AG10803 (cell line): ENCODE data around the gene KCNQ1.

Experiments used
- DNase-seq: peaks from one replicate; pipeline ENCODE4 v3.0.0; 2010; ENCODE audit warnings: low read depth
- H3K4me3 ChIP-seq: 2 replicates; pipeline ENCODE4 v1.5.1; 2011; ENCODE audit warnings: mild to moderate bottlenecking, low read length, control low read depth
- CTCF ChIP-seq: conservative IDR thresholded peaks from 2 replicates; pipeline ENCODE4 v1.5.1; 2011; ENCODE audit warnings: mild to moderate bottlenecking, low read length, control low read depth, inconsistent platforms

The KCNQ1 gene

GRCh38 chr11:2863276-2863618 is 418.4 kb downstream of the KCNQ1 start:
- no peak for DNase-seq
- no peak overlapping the region for H3K4me3 ChIP-seq
- no peak for TF ChIP-seq CTCF

GRCh38 chr11:2864901-2865300 is 420.1 kb downstream of the KCNQ1 start:
- DNase-seq = no peak

GRCh38 chr11:2865922-2866577 is 421.2 kb downstream of the KCNQ1 start:
- H3K4me3 ChIP-seq = no peak overlapping the region
- DNase-seq = no peak
- no peak for TF ChIP-seq CTCF

More at GRCh38 chr11:2864901-2865300, 420.1 kb downstream of the KCNQ1 start:
- no peak overlapping the region for H3K4me3 ChIP-seq
- TF ChIP-seq CTCF = no peak

GRCh38 chr11:2867142-2867541 is 422.3 kb downstream of the KCNQ1 start:
- no peak for TF ChIP-seq CTCF
- DNase-seq = no peak
- no peak overlapping the region for H3K4me3 ChIP-seq

DNA sequence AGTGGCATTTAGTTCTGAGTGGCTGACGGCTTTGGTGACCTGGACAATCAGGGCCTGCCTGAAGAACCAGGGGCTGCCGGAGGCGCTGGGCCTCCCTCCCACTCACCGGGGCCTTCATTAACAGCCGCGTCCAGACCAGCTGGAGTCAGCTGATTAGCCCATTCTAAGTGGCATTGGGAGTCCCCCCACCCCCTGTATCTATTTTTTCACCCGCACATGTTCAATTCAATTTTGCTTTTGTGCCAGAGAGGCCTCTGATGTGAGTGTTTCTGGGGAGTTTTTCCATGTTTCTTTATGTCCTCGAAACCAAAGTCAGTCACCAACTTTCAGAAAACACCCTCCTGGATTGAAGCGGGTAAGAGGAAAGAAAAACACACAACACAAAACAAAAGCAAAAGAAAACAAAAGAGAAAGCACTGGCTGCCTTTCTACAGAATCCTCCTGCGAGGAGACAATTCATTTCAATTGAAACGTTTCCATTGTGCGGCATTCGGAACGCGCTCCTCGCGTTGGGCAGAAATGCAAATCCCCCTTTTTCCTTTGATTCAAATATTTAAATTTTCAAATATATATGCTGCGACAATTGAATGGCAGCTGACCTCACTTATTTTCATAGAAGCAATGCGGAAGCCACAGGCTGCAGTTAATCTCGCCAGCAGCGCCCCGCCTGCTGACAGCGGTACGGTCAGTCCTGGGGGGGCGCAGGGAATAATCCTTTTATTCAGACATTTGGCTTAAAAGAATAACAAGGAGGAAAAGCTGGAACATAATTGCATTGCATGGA is 423.1 kb downstream of the KCNQ1 start:
- no peak for DNase-seq
- no peak overlapping the region for H3K4me3 ChIP-seq
- TF ChIP-seq CTCF = no peak

- H3K4me3 ChIP-seq = no peak overlapping the region
- no peak for TF ChIP-seq CTCF
- DNase-seq = no peak
These were observed 423.8 kb downstream of the KCNQ1 start for GRCh38 chr11:2868506-2869133.

DNA sequence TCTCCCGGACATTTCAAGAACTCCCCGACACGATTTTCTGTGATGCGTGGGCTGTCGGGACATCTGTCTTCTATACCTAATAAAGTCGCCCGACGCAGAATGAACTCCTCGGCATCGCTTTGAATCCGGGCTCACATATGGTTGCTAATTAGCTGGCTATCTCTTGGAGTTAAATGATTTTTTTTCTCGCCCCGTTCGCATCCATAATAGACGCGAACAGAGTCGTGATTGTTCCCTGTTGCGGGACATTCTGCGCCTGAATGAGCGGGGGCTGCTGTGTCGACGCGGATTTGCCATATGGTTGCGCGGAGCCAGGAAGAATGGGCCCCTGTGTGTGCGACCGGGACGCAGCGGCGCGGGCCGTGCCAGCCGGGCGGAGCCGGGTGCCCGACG is 424.3 kb downstream of the KCNQ1 start:
- no peak overlapping the region for H3K4me3 ChIP-seq
- no peak for TF ChIP-seq CTCF
- DNase-seq = no peak
